Measurements from ENCODE around the gene KIT. TPM values are rescaled to one million over a fixed set of nuclear protein-coding genes. Genes with fewer than 3 reads are reported as not detected.

The KIT gene
- total RNA-seq, 1 experiment from 2014 or later, result 1.5 TPM

DNA sequence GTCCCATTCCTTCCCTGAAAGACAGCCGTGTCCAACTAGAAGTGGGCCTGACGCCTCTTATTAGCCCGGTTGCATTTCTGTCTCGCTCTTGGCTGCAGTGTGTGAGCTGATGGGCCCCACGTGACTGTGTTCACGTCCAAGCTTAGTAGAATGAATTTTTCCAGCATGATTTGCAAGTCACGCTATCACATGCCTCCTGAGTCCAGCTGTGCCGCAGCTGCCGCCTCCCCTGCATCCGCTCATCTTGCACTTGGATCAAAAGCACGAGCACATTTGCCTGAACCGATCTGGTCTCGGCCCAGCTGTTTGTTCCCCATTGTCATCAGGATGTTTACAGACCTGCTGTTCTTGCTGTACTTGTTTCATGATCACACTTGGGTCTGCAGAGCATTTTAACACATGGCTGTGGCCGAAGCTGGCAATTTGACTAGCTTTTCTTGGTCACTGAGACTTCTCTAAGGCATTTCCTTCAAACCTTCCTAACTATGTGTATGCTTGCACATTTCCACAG lies 126.5 kb downstream of the KIT start:
- in situ Hi-C loops (cut with HindIII; ENCODE audit: low pct_unique_long_range_greater_than_20kb, low sequenced_read_pairs), result no loop called here
- POLR2A ChIA-PET, result no interaction called here

More for the DNA sequence above, 126.5 kb downstream of the KIT start:
- no TSS peak for BruUV-seq (replicated peaks)
- ATAC-seq (no peak), DNase-seq (ENCODE audit: low read depth, low spot score) (no peak)
- Histone ChIP-seq H3K9me3 (ENCODE audit: control insufficient read depth, insufficient read depth, low read depth, low read length) (no peaks in the 10 kb centered on the region), H3K36me3 (ENCODE audit: control insufficient read depth, insufficient read depth, low read length) (no peaks in the 10 kb centered on the region), H3K27ac (ENCODE audit: low read length) (no peak overlapping the region), H3K4me3 (ENCODE audit: low read depth in 2 of 2, low read length in 2 of 2) (no peak overlapping the region), H3K27me3 (ENCODE audit: control insufficient read depth, insufficient read depth, low read length) (no peaks in the 10 kb centered on the region; the same call in 1 of the 2 replicates), H3K4me1 (ENCODE audit: control insufficient read depth, insufficient read depth, low read length) (no peaks in the 10 kb centered on the region)
- TF ChIP-seq SIN3A (IDR thresholded peaks at IDR 0.05; ENCODE audit: borderline replicate concordance, insufficient read depth, low read depth, low read length) (no peak), POLR2AphosphoS5 (IDR thresholded peaks at IDR 0.05; ENCODE audit: low read depth, low read length) (no peak), CTCF (IDR thresholded peaks at IDR 0.05) (no peak), TCF7L2 (IDR thresholded peaks at IDR 0.05; ENCODE audit: low read depth, low read length) (no peak)
- TF ChIP-seq, protein P1, sequence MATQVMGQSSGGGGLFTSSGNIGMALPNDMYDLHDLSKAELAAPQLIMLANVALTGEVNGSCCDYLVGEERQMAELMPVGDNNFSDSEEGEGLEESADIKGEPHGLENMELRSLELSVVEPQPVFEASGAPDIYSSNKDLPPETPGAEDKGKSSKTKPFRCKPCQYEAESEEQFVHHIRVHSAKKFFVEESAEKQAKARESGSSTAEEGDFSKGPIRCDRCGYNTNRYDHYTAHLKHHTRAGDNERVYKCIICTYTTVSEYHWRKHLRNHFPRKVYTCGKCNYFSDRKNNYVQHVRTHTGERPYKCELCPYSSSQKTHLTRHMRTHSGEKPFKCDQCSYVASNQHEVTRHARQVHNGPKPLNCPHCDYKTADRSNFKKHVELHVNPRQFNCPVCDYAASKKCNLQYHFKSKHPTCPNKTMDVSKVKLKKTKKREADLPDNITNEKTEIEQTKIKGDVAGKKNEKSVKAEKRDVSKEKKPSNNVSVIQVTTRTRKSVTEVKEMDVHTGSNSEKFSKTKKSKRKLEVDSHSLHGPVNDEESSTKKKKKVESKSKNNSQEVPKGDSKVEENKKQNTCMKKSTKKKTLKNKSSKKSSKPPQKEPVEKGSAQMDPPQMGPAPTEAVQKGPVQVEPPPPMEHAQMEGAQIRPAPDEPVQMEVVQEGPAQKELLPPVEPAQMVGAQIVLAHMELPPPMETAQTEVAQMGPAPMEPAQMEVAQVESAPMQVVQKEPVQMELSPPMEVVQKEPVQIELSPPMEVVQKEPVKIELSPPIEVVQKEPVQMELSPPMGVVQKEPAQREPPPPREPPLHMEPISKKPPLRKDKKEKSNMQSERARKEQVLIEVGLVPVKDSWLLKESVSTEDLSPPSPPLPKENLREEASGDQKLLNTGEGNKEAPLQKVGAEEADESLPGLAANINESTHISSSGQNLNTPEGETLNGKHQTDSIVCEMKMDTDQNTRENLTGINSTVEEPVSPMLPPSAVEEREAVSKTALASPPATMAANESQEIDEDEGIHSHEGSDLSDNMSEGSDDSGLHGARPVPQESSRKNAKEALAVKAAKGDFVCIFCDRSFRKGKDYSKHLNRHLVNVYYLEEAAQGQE (IDR thresholded peaks at IDR 0.05; ENCODE audit: insufficient read depth in 1 of 2, low read depth in 2 of 2, low read length in 1 of 2), result no peak
- CTCF ChIA-PET, result no interaction called here
- intact Hi-C loops (cut with micrococcal nuclease; ENCODE audit: unreplicated experiment), result no loop called here
